ENCODE measurements around the gene NTSR1.

GRCh38 chr20:62706857-62707256 lies 1.8 kb upstream of the NTSR1 start:
- TF ChIP-seq CTCF (IDR thresholded peaks at IDR 0.05), result no peak
- TF ChIP-seq EP300 (IDR thresholded peaks at IDR 0.05), result no peak

Measured in sigmoid colon (tissue), 4 donors.